LNCaP clone FGC (cell line): ENCODE data around the gene PPP2R2B.

Experiments
- DNase-seq: peaks from one replicate; pipeline ENCODE4 v3.0.0-alpha.2; 2011; ENCODE audit warnings: low read depth
- H3K4me3 ChIP-seq: 2 replicates; pipeline ENCODE4 v1.5.1; 2011; ENCODE audit warnings: mild to moderate bottlenecking, low read depth, low read length, control low read depth
- TF ChIP-seq, protein P1 (sequence below): IDR thresholded peaks from 2 replicates; pipeline ENCODE4 v1.5.1; 2012; ENCODE audit warnings: mild to moderate bottlenecking; ENCODE audit not compliant: control insufficient read depth, insufficient read depth; ENCODE audit errors: extremely low read depth

The PPP2R2B gene

DNA sequence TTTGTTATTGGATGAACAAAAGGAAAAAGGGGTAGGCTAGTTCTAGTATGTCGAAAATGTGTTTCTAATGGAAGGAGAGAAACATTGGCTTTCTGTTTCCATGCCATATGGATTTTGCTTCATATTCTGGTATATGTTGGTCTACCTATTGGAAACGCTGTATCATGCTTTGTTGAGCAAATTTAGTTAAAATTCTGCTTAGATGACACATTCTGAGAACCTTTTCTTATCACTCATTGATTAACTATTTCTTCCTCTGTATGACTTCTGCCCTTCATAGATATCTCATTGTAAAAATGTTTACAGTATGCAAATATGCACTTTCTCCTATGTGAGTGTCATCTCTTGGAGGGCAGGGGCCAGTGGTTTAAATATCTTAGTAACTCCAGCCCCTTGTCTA is 293.8 kb downstream of the PPP2R2B start:
- DNase-seq: no peak

GRCh38 chr5:146582051-146582596 is 296.4 kb downstream of the PPP2R2B start:
- TF ChIP-seq, protein P1, sequence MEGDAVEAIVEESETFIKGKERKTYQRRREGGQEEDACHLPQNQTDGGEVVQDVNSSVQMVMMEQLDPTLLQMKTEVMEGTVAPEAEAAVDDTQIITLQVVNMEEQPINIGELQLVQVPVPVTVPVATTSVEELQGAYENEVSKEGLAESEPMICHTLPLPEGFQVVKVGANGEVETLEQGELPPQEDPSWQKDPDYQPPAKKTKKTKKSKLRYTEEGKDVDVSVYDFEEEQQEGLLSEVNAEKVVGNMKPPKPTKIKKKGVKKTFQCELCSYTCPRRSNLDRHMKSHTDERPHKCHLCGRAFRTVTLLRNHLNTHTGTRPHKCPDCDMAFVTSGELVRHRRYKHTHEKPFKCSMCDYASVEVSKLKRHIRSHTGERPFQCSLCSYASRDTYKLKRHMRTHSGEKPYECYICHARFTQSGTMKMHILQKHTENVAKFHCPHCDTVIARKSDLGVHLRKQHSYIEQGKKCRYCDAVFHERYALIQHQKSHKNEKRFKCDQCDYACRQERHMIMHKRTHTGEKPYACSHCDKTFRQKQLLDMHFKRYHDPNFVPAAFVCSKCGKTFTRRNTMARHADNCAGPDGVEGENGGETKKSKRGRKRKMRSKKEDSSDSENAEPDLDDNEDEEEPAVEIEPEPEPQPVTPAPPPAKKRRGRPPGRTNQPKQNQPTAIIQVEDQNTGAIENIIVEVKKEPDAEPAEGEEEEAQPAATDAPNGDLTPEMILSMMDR: no peak
- H3K4me3 ChIP-seq: no peak overlapping the region
- DNase-seq: no peak

More for the DNA sequence above, 293.8 kb downstream of the PPP2R2B start:
- TF ChIP-seq, protein P1: no peak
- H3K4me3 ChIP-seq: no peak overlapping the region

DNA sequence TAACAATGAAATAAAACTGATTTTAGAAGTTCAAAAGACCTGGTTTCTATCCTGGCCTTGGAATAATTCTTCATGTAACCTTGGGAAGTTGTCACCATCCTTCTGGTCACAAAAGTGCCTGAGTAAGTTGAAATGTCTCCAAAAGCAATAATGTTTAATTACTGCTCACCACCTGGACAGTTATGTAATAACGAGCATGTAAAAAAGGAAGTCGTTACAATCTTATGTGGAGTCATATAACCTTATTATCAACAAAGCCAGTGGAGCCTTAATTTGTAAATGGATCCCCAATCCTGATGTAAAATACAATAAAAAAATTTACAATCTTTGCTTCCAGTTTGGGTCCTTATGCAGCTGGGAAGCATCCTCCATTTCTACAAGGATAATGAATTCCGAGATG is 298.3 kb downstream of the PPP2R2B start:
- no peak for DNase-seq
- TF ChIP-seq, protein P1: no peak

GRCh38 chr5:146574713-146575112 is 303.8 kb downstream of the PPP2R2B start:
- H3K4me3 ChIP-seq: no peak overlapping the region
- TF ChIP-seq, protein P1: no peak
- no peak for DNase-seq

More for the DNA sequence above, 298.3 kb downstream of the PPP2R2B start:
- no peak overlapping the region for H3K4me3 ChIP-seq

DNA sequence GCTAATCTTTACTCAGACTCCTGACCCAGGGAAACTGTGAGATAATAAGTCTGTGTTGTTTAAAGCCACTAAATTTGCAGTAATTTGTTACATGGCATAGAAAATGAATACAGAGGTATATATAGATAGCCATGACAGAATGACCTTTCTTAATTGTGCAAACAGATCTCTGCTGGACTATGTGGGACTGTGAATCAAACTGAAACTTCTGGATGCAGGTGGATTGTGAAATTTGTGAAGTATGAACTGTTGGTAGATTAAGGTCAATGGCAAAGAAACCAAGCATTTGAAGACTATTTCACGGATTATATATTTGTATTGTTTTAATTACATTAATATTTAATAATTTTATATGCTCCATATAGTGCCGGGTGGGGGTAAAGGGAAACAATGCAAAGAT is 310.4 kb downstream of the PPP2R2B start:
- DNase-seq: no peak
- H3K4me3 ChIP-seq: no peak overlapping the region
- TF ChIP-seq, protein P1: no peak

GRCh38 chr5:146565764-146566367 is 312.7 kb downstream of the PPP2R2B start:
- no peak overlapping the region for H3K4me3 ChIP-seq
- TF ChIP-seq, protein P1: peak; percentile 75
- no peak for DNase-seq

- TF ChIP-seq, protein P1: no peak
- no peak for DNase-seq
- no peak overlapping the region for H3K4me3 ChIP-seq
Measured at GRCh38 chr5:146564007-146564762, 314.4 kb downstream of the PPP2R2B start.
